ENCODE results near the gene NXT1.
A peak's percentile ranks its signal among the peaks of the same experiment; 100 is the strongest.

Gene NXT1

DNA sequence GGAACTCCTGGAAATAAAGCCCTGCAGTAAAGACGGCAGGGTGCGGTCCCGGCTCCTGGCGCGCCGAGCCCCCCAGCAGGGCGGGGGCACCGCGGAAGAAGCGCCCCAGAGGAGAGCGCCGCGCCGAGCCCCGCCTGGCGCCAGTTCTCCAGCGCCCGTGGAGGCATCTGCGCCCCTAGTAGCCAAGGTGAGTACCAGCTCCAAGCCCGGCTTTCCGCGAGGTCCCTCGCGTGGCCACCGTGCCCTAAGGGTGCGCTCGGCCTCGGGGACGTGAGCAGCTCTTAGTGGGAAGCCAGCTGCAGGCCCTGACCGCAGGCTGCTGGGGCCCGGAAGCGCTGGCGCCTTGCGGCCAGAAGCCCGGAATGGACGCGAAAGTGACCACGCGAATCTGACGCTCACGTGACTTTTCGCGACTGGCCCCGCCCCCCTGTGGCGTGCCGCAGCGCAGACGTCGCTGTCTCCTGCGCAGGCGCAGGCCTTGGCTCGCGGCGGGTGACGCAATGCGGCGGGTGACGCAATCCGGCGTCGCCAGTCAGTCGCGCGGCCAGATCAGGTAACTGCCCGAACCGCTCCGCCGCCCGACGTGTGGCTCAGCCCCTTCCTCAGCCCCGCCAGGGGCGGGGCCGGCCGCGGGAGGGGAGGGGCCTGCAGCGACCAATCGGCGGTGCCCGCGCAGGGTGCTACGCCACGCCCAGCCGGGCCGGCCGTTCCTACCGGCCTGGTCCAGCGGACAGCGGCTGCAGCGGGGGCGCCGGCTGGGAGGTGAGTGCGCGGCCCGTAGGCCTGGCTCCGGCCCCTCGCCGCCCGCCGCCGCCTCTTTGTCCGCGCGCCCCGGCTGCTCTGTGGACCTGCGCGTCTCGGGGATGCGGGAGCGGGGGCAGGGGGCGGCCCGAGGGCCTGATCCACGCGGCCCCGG is 11.1 kb downstream of the NXT1 start, which contains the start of gene GZF1:
GZF1 (plus strand) TSS at position 707 of the 916 bp plus-strand sequence. CDS start 2,202 bp downstream, outside the sequence.
- peaks cover 25% of the 10 kb centered on the region for H3K36me3 ChIP-seq
- no peaks in the 10 kb centered on the region for H3K27me3 ChIP-seq (ENCODE audit: insufficient read depth, low read depth, severe bottlenecking)
- H3K4me3 ChIP-seq (ENCODE audit: low read depth, low read length): peak within 1 kb of the TSS; percentile 94
- TF ChIP-seq, protein P1, sequence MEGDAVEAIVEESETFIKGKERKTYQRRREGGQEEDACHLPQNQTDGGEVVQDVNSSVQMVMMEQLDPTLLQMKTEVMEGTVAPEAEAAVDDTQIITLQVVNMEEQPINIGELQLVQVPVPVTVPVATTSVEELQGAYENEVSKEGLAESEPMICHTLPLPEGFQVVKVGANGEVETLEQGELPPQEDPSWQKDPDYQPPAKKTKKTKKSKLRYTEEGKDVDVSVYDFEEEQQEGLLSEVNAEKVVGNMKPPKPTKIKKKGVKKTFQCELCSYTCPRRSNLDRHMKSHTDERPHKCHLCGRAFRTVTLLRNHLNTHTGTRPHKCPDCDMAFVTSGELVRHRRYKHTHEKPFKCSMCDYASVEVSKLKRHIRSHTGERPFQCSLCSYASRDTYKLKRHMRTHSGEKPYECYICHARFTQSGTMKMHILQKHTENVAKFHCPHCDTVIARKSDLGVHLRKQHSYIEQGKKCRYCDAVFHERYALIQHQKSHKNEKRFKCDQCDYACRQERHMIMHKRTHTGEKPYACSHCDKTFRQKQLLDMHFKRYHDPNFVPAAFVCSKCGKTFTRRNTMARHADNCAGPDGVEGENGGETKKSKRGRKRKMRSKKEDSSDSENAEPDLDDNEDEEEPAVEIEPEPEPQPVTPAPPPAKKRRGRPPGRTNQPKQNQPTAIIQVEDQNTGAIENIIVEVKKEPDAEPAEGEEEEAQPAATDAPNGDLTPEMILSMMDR (IDR thresholded peaks at IDR 0.05; ENCODE audit: low read depth, low read length): no peak
- no peaks in the 10 kb centered on the region for H3K9me3 ChIP-seq (ENCODE audit: severe bottlenecking)
- H3K27ac ChIP-seq: peak within 1 kb of the TSS; percentile 95
- peak; percentile 97 for DNase-seq

DNA sequence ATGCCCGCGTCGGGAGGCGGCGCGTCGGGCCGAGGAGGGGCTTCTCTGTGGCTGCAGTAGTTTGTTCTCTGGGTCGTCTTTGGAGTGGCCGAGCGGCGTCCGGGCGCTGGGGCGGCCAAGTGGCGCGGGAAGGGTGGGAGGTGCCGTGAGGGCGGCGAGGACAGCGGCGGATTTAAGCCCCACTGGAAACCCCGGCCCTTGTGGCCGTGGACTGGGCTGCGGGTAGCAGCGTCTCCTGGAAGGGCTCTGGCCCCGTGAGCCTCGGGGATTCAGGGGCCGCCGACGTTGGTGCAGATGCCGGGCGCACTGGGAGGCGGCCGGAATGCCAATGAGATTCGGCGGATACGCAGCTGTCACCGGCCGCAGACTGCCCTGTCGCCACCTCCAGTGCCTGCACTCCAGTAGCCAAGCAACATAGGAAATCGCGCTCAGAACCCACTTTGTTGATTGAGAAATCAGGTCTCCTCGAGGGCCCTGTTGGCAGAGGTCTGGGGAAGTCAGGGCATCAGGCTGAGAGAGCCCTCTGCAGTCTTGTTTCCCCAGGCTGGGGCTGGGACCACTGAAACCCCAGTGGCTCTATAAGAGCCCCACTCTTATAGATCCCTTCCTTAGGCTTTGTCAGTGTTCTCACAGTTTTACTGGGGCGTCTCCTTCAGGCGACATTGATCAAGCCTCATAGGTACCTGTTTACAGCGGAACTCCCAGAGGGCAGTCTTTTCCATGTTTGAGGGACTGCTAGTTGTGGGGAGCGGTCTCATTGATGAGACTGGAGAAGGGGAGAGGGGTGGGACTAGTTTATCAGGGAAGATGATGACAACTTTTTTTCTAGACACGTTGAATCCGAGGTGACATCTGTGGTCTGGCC is 12.0 kb downstream of the NXT1 start:
- DNase-seq: no peak

DNA sequence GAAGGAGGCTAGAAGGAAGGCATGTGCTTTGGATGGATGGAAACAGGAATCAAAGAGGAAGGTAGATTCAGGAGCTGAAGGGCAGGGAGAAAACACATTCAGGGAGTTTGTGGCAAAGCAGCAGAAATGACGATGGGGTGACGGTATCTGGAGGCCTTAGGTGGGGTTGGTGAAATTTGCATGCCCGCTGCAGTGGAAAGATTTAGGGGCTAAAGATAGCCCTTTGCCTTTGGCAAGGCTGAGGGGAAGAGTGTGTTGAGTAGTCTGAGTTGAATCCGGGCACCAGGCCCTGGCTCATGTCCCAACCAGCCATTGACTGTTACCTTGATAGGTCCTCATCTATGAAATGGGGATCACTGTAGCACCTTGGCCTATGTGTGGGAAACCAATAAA is 12.7 kb downstream of the NXT1 start:
- no peak for DNase-seq
- no peaks in the 10 kb centered on the region for H3K9me3 ChIP-seq (ENCODE audit: severe bottlenecking)
- no peak overlapping the region for H3K27ac ChIP-seq
- peak overlapping the region; percentile 94 for H3K4me3 ChIP-seq (ENCODE audit: low read depth, low read length)
- H3K36me3 ChIP-seq: peaks cover 39% of the 10 kb centered on the region
- TF ChIP-seq, protein P1 (IDR thresholded peaks at IDR 0.05; ENCODE audit: low read depth, low read length): no peak
- no peaks in the 10 kb centered on the region for H3K27me3 ChIP-seq (ENCODE audit: insufficient read depth, low read depth, severe bottlenecking)

More for the DNA sequence above, 12.0 kb downstream of the NXT1 start:
- Histone ChIP-seq H3K36me3 (peaks cover 32% of the 10 kb centered on the region), H3K27me3 (ENCODE audit: insufficient read depth, low read depth, severe bottlenecking) (no peaks in the 10 kb centered on the region), H3K9me3 (ENCODE audit: severe bottlenecking) (no peaks in the 10 kb centered on the region), H3K27ac (peak overlapping the region; percentile 89), H3K4me3 (ENCODE audit: low read depth, low read length) (peak overlapping the region; percentile 94)
- TF ChIP-seq, protein P1 (IDR thresholded peaks at IDR 0.05; ENCODE audit: low read depth, low read length): no peak

DNA sequence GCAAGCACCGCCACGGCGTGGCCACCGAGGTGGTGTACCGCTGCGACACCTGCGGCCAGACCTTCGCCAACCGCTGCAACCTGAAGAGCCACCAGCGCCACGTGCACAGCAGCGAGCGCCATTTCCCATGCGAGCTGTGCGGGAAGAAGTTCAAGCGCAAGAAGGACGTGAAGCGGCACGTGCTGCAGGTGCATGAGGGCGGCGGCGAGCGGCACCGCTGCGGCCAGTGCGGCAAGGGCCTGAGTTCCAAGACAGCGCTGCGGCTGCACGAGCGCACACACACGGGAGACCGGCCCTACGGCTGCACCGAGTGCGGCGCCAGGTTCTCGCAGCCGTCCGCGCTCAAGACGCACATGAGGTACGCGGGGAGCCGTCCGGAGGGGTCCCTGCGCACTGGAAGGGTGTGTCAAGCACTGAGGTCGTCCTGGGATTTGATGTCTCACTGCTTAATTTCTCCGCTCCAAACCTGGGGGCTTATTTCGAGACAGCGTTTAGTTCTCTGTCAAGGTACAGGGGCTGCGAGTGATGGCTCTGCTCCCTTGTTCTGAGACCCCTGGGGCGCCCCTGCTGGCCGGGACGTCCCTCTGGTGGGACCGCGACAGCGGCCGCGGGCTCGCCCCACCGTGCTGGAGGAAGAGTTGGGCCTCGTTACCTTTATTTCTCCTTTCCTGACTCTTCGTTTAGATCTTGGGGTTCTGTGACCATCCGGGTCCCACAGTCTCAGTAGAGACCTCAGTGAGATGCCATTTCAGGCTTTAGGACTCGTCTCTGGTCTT is 15.0 kb downstream of the NXT1 start:
- no peak for DNase-seq
- H3K4me3 ChIP-seq (ENCODE audit: low read depth, low read length): no peak overlapping the region
- TF ChIP-seq, protein P1 (IDR thresholded peaks at IDR 0.05; ENCODE audit: low read depth, low read length): no peak
- H3K27me3 ChIP-seq (ENCODE audit: insufficient read depth, low read depth, severe bottlenecking): no peaks in the 10 kb centered on the region
- no peaks in the 10 kb centered on the region for H3K9me3 ChIP-seq (ENCODE audit: severe bottlenecking)
- H3K27ac ChIP-seq: no peak overlapping the region
- H3K36me3 ChIP-seq: peaks cover 62% of the 10 kb centered on the region

DNA sequence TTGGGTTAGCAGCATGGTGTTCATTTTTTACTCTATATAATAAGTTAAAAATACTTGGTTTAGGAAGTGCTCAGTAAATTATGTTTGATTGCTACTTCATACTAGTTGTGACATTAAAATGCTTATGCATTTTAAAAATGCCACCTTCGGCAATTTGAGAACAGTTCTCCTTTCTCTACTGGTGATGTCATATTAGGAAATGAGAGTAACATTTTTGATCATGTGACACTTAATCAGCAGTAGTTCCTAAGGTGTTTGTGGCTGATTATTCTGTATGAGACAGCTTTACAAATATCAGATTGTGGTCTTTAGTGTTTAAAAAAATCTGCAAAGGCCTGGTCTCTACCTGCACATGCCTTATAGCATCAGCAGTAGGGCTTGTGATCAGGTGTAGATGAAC is 15.8 kb downstream of the NXT1 start:
- no peaks in the 10 kb centered on the region for H3K9me3 ChIP-seq (ENCODE audit: severe bottlenecking)
- no peak overlapping the region for H3K4me3 ChIP-seq (ENCODE audit: low read depth, low read length)
- no peaks in the 10 kb centered on the region for H3K27me3 ChIP-seq (ENCODE audit: insufficient read depth, low read depth, severe bottlenecking)
- no peak overlapping the region for H3K27ac ChIP-seq
- DNase-seq: no peak
- peaks cover 70% of the 10 kb centered on the region for H3K36me3 ChIP-seq
- TF ChIP-seq, protein P1 (IDR thresholded peaks at IDR 0.05; ENCODE audit: low read depth, low read length): no peak
